HG02938 (cell line): ENCODE measurements around the gene LRRC15.

Source experiments
- ATAC-seq: cut with Tn5 transposase; IDR thresholded peaks from one replicate; pipeline ENCODE4 v1.9.1; 2021; ENCODE audit warnings: mild to moderate bottlenecking, moderate library complexity; ENCODE audit not compliant: unreplicated experiment

Gene LRRC15

GRCh38 chr3:194320744-194321243 lies 48.7 kb downstream of the LRRC15 start:
- ATAC-seq = no peak

GRCh38 chr3:194320100-194320499 lies 49.4 kb downstream of the LRRC15 start:
- ATAC-seq = no peak

GRCh38 chr3:194318511-194319161 lies 50.9 kb downstream of the LRRC15 start:
- no peak for ATAC-seq

GRCh38 chr3:194316918-194317317 lies 52.6 kb downstream of the LRRC15 start:
- no peak for ATAC-seq

- peak; percentile 22 for ATAC-seq
Observed at GRCh38 chr3:194315965-194316361, 53.6 kb downstream of the LRRC15 start.

GRCh38 chr3:194315088-194315964 lies 54.2 kb downstream of the LRRC15 start:
- ATAC-seq = peak; percentile 81

DNA sequence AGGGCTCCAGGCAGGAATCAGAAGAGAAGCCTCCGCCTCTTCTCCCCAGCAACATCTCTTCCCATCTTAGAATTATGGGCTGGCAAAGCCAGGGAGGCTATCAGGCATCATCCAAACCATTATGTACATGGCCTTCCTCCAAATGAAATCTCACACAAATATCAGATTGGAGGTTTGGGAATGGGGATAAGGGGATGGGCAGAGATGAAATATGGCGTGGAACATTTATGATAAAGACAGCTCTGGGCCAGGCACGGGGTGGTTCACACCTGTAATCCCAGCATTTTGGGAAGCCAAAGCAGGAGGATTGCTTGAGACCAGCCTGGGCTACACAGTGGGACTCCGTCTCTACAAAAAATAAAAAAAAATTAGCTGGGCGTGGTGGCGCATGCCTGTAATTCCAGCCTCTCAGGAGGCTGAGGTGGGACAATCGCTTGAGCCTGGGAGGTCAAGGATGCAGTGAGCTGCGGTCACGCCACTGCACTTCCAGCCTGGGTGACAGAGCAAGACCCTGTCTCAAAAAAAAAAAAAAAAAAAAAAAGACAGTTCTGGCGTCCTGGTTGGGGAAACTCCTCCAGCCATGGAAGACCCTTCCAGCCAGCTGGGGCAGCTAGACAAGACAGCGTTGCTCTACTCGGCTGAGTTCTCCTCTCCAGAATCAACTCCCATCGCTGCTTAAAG lies 55.0 kb downstream of the LRRC15 start:
- ATAC-seq = no peak

DNA sequence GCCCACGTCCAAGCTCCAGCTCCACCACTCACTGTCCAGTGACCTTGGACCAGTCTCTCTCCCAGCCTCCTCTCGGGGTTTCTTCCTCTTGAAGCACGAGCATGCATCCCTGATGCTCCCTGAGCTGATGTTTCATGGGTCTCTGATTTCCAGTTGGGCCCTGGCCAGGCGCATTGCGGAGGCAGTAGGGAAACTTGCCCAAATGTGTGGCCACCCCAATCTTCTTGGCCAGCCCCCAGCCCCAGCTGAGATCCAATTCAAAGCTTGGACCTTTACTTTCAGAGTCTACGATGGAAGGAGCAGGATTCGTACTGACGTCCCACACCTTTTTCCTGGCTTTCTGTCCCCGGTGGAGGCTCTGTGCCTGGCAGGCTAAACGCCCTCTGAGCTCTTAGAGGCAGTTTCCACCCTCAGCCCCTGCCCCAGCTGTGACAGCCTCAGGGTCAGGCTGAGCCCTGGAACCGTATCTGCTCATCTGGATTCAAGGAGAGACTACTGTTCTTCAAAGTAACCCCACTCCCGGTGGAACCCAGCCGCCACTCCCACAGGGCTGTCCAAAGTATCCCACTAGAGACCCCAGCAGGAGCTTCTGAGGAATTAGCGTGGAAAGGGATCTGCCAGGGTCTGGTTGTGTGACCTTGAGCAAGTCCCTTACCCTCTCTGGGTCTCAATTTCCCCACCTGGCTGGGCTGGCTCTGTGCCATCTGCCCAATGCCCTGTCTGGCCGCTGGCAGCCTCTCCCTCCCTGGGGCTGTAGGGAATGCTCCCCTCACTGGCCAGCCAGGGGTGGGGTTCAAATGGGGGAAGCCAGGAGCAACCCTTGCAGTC lies 55.8 kb downstream of the LRRC15 start:
- ATAC-seq = no peak

DNA sequence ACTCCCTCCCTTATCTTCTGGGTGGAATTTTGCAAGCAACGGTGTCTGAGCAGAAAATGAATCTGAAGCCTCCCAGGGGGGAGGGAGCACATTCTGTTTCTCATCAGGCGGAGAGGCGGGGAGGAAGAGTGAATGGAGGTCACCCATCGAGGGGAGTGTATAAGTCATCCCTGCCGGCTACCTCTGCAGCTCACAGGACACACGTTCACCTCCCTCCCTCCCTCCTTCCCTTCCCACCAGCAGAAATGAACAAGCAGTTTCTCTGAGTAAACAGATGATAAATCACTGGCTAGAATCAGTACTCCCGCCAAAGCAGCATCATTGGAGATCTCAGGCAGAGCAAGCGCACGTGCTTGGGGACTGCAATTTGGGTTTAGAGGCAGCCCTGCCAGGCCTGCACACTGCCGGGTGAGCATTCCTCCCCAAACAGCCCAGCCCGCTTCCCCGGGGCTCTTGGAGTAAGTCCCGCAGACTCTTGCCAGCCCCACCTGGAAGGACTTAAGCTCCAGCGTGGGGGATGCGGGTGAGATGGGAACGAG lies 56.7 kb downstream of the LRRC15 start:
- no peak for ATAC-seq

- ATAC-seq = no peak
Observed at GRCh38 chr3:194312186-194312742, 57.3 kb downstream of the LRRC15 start.

GRCh38 chr3:194311000-194311399 lies 58.5 kb downstream of the LRRC15 start:
- ATAC-seq = no peak

GRCh38 chr3:194310060-194310835 lies 59.3 kb downstream of the LRRC15 start:
- ATAC-seq = no peak

DNA sequence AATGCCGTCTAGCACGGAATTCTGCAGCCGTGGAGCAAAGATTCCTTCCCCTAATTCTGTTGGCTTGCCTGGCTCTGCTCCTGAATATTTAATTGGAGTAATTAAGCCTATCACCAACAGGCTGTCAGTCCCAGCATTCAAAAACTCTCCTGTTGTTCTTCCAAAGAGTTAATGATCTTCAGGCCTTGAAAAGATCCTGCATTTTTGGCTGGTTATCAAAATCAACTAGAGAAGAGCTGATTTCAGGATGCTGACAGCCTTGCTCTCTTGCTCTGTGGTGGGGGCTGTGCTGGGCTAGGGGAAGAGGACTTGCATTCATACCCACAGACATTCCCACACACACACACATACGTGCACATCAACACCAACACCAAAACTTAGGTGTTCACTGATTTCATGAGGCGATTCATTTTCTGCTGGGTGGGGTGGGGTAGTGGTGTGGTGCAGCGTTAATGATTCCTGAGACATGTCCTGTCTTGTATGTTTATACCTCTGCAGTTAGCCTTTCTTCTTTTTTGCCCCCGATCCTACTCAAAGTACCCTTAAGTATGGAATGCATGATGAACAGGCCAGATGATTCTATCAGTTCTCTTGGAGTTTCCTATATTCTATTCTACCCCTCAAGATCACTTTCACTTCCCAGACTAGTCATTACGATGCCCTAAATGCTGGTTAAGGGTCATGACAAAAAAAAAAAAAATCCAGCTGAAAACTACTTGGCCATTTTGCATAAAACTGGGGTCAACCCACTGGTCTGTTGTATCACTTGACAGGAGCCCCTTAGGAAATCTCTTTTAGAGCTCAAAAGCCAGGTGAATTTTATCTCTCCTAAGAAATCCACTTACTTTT lies 60.7 kb downstream of the LRRC15 start:
- ATAC-seq = no peak

DNA sequence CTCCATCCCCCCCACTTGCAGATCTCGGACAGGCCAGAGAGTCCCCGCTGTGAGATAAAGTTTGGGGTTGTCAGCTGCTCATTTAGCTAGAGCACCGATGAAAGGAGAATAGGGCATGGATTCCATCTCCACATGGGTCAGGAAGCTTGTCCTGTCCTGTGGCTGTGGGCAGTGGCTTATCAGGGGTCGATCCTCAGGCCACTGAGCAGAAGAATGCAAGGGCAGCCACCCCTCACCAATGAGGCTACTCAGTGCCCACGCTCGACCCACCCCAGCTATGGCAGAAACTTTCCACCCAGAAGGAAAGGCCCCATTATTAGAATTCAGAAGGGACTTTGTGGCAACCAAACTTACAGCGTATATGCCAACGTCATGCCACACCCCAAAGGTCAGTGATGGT lies 61.7 kb downstream of the LRRC15 start:
- no peak for ATAC-seq

DNA sequence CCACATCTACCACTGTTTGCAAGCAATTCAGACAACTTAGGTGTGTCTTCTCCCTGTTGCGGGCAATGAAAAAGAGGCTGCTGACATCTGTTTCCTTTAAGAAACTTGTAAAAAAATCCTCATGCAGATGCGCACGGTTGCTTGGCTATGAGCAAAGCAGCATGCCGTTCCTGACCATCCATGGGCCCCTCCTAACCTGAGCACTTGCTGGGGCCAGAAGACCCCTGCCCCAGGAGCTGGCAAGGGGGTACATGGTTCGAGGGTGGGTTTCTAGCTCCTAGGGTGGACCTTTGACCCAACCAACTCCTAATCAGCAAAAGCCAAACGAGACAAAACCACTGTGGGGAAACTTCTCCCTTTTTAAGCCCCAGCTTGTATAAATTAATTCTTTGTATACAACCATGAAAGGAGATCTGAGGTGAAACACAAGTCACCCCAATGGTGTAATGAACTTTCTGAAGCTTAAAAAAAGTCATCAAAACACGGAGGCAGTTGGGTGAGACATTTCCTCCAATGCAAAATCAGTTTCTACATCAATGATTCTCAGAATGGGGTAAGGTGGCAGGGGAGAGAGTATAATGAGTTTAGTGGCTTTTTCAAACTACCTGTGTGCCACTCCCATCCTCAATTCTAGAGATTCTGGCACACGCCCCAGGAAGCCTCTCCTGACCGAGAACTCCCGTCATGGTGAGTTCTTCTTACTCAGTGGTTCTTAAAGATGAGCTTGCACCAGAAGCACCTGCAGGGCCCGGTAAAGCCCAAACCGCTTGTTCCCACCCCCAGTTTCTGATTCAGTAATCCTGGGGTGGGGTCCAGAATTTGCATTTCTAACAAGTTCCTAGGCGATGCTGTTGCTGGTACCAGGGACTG lies 62.5 kb downstream of the LRRC15 start:
- ATAC-seq = peak; percentile 40

- peak; percentile 25 for ATAC-seq
Observed at GRCh38 chr3:194306109-194306686, 63.3 kb downstream of the LRRC15 start.
